ENCODE results near the gene RUFY4. TPM values are rescaled to one million over a fixed set of nuclear protein-coding genes. Genes with fewer than 3 reads are reported as not detected.

Gene RUFY4
- polyA plus RNA-seq, 1 donor, result 0.32 TPM

DNA sequence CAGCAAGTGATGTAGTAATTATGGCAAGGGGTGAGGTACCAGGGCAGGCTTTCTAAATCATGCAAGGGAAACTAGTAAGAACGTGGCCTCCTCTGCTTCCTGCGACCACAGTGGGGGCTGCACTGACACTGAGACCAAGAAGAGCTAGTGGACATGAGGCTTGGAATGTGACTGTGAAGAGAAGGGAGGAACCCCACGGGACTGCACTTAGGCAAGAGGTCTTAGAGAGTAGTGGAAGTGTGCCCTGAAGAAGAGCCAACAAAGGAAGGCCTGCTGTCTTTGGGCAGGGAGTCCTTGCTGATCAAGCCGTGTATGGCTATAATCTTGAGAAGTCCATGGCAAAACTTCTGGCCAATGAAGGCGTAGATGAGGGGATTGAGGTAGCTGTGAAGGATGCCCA lies 8.9 kb upstream of the RUFY4 start:
- DNase-seq, result no peak

DNA sequence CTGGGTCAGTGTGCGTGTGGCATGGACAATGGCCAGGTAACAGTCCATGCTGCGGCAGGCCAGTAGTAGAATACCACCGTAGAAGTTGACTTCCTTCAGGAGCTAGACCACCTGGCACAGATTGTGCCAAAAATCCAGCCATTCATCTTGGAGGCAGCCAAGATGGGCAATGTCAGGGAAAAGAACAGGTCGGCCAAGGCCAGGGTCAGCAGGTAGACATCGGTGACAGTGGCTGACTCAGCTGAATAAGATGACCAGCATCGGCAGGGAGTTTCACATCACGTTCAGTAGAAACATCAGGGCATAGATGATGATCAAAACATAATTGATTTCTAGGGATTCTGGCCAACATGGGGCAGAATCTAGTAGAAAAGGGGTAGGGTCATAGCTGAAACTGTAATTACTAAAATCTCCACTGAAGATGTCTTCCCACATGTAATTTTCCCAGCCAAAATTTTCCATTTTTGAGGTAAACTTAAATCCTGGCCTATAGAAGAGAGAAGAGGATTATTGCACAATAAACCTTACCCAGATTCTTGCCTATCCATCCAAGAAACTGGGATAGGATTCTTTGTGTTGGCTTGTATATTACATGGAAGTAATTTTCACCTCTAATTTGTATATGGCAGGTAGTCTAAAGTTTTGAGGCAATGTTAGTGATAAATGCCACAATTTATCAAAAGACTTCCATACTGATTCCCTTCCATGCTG lies 7.9 kb upstream of the RUFY4 start:
- DNase-seq, result no peak

DNA sequence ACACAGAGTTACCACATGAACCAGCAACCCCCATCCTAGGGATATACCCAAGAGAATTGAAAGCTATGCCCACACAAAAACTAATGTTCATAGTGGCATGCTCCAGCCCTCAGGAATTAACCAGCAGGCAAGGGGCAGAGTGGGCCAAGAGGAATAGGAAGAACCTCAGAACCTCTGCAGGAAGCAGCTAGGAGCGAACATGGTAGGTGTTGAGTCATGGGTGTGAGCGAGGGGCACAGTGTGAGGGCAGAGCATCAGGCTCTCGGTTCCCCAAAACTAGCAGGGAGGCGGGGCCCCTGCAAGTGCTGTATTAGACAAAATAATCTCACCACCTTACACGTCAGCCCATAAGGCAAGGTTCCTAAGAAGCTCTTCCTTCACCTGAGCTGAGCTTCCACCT lies 5.6 kb upstream of the RUFY4 start:
- no peak for DNase-seq

DNA sequence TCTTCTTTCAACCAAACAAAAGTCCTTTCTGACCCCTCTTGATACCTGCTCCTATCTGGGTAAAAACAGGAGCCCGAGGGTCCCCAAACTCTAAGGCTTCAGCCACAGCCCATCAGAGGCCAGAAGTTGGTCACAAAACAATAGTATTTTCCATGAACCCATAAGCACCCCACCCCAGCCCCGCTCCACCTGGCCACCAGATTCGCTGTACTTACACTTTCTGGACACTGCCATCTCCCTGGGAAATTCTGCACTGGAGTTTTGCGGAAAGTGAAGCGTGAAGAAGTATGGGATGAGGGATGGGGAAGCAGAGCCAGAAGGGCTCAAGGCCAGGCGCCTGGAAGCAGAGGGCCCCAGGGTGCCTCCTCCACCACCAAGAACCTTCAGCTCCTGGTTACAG lies 5.2 kb upstream of the RUFY4 start:
- no peak for DNase-seq

DNA sequence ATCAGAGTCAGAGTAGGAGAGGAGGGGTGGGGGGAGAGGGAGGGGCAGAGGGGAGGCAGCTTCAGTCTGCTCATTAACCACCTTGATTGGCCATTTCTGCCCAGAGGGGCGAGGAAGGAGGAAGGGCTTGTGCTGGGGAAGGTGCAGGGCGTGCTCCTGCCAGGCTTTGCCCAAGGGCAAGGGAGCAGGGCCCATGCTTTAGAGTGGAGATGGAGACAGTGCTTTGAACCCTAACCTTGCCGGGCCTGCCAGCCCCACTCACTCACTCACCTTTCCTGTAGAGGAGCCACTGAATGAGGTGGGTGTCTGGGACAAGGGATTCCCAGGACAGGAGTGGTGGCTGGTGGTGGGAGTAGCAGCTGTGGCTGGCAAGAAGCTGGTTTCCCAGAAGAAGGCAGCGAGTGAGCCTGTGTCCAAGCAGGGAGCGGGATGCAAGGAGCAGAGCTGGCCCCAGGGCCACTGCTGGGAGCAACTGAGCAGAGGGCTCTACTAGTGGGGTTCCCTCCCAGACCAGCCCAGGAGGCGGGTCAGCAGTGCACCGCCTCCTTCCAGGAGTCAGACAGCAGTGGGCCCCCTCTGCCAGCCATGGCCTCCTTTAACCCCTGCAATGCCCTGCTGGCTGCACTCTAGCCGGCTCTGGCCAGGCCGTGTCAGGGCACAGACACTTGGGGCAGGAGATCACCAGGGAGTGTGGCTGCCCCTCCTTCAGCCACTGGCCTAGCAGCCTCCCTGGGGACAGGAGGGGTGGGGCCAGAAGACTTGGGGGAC lies 3.6 kb upstream of the RUFY4 start:
- DNase-seq, result no peak

DNA sequence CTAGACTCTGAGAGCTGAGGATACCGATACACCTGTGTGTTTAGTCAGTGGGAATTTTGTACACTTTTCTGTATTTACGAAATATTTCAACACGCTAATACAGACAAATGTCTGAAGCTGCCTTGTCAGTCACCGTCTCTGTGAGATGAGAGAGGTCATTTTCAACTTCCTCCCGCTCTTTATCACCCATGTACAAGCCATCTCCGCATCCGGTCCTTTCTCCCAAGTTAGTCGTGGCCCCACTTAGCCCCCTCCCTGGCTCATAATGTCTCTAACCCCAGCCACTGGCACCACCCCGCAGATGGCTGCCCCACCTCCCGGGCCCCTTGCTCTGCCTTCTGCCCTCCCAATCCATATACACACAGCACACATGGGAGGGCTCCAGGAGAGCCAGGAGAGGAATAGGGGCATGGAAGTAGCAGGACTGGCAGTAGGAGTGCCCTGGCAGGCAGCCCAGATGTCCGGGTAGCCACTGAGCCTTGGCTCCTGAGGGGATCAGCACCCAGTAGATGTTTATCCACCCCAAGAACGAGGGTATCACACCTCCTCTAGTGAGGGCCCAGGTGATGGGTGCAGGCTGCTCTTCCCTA lies 2.0 kb upstream of the RUFY4 start:
- no peak for DNase-seq

DNA sequence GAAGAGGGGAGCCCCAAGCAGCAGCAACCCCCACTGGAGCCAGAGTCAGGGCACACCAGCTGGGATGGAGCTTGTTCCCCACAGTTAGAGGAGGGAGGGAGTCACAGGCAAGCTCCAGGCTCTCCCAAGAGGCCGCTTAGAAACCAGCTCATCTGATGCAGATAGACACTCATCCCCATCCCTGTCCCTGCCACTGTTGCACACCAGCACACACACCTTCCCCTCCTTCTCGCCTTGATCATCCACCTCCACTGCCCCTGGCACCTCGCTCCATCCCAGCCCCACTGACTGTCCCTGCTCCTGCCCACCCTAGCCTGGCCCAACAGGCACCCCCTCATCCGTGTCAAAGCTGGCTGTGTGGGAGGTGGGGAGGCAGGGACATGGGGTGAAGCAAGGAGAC lies 1.5 kb upstream of the RUFY4 start:
- DNase-seq, result no peak

DNA sequence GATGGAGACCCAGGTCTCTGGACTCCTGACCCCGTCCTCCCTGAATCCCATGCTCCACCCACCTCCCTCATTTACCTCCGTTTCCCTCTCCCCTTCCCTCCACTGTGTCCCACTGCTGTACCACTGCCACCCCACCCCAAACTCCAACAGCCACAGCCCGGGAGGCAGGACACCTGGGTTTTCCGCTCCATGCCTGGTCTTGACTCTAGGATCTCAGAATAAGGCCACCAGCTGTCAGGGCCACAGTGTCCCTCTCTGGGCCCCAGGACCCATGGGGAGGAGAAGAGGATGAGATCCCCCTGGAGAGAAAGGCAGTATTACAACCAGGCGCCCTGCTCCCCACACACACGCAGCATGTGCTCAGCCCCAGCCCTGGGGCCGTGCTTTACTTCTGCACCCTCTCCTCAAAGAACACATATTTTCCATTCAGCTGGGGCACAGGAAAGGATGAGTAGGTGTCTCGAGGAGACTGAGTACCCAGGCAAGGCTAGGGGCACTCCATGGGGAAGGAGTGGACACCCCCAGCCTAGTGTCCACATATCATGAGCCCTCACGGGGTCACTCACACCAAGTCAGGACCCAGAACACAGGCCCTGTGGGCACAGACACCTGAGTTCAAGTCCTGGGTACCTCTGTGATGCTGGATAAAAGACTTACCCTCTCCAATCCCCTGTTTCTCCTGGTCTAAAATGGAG lies 700 bp downstream of the RUFY4 start:
- DNase-seq, result no peak

DNA sequence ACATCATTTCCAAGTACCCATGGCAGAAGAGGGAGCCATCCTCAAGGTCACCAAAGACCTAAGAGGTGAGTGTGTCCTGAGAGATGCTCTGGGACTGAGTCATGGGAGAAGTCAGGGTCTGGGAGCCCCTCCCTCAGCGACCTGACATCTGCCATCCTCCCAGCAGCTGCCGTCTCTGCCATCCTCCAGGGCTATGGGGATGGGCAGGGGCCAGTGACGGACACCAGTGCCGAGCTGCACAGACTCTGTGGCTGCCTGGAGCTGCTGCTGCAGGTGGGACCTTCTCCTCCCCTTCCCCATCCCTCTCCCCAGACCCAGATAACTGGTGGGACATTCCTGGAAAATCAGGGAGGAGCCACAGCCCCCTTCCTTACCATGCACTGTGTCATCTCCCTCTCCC lies 1.5 kb downstream of the RUFY4 start:
- DNase-seq, result no peak

DNA sequence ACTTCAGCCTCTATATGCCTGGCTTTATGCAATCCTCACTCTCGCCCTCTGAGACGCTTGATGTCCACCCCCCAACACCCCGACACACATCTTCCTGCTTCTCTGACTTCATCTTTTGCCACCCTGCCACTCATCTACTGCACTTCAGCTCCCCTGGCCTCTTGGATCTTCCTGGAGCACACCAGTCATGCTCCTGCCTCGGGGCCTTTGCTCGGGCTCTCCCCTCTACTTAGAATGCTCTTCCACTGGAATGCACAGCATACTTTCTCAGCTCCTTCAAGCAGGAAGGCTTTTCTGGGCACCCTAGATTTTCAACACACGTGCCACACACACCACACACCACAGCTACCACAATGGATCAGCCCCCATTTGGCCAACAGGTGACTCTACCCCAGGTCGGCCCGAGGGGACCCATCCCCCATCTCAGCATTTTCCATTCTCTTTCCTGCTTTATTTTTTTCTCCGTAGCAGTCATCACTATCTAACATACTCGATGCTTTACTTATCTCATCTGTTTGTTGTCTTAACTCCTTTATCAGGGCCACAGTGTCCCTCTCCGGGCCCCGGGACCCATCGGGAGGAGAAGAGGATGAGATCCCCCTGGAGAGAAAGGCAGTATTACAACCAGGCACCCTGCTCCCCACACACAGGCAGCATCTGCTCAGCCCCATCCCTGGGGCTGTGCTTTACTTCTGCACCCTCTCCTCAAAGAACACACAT lies 2.3 kb downstream of the RUFY4 start:
- no peak for DNase-seq

DNA sequence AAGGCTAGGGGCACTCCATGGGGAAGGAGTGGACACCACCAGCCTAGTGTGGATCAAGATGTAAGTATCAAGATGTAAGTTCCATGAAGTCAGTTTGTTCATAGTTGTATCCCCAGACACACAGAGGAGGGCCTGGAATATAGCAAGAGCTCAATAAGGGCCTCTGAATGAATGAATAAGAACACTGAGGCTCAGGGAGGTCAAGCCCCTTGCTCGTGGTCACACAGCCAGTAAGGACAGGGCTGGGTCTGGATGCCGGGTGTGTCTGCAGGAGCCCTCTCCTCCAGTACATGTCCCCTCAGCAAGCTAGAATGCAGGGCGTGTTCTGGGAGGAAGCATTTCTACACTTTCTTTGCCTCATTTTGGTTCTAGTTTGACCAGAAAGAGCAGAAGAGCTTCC lies 2.9 kb downstream of the RUFY4 start:
- DNase-seq, result no peak

DNA sequence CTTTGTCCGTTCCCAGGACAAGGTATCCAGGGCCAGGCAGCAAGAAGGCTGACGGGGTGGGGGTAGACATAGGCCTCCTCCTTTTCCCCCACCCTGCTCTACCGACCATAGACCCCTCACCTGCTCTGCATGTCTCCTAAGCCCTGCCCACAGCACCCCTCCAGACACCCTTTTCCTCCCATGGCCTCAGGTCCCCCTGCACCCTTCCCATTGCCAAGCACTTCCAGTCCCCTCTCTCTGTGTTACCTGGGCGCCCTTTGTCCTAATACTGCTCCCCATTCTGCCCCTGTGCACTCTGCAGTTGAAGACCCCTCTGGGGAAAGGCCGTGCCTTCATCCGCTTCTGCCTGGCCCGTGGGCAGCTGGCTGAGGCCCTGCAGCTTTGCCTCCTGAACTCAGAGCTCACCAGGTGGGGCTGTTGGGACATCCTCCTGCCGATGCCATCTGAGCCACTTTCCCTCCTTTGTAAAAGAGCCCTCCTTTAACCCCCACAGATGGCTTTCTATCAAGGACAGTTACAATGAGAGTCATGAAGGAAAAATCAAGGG lies 3.5 kb downstream of the RUFY4 start:
- no peak for DNase-seq

DNA sequence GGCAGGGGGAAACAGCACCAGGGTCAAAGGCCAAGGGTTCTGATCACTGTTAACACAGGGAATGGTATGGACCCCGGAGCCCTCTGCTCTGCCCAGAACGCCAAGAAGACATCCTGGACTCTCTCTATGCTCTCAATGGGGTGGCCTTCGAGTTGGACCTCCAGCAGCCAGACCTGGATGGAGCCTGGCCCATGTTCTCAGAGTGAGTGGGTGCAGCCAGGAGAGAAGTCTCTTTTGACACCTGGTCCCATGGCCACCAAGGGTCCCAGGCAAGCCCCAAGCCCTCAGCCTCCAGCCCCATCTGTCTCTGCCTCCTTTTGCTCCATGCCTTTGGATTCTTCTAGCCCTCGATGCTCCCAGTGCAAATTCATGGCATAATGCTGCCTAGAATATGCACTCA lies 4.1 kb downstream of the RUFY4 start:
- DNase-seq, result no peak

DNA sequence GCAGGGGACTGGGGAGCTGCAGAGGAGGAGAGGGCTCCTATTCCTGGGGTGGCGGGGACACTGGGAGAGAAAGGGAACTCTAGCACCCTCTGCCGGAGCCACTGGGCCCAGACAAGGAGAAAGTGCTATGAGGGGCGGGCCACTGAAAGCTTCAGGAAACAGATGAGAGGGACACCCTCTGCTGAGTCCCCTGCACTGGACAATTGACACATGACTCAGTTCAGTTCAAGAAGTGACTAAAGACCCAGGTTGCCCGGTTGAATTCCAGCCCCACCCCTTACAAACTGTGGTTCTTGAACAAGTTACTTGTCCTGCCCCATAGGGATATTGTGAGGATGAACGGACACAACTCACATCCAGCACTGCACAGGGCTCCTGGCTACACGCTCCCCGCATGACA lies 5.0 kb downstream of the RUFY4 start:
- DNase-seq, result no peak

DNA sequence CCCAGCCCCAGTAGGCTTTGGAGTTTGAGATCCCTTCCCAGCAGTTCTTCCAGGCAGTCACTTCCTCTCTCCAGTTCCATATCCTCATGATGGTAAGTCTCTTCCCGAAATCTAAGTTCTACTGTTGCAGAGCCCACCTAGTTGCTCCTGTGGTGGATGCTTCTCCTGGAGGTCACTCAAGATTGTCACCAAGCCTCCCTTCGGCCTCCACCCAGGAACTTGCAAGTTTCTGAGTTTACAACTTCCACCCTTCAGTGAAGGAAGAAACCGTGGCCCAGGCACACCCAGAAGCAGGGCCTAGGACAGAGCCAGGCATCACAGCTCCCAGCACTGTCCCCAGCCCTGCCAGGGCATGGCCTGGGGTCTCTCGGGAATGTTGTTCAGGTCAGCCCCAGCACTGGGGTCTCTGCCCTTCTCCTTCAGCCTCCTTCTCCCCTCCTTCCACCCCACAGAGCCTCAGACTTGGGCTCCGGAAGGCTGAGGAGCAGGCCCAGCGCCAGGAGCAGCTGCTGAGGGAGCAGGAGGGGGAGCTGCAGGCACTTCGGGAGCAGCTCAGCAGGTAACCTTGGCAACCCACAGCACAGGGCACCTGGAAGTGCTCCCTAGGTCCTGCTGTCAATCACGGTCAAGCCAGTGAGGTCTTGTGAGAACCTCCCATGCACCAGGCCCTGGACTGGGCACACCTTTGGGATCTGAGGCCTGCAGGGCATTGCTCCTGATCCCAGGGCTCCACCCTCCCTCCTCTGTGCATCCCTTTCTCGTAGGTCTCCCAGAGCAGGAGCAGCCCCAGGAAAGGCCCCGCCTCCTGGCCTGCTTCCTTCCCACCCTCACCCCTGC lies 7.1 kb downstream of the RUFY4 start:
- no peak for DNase-seq

DNA sequence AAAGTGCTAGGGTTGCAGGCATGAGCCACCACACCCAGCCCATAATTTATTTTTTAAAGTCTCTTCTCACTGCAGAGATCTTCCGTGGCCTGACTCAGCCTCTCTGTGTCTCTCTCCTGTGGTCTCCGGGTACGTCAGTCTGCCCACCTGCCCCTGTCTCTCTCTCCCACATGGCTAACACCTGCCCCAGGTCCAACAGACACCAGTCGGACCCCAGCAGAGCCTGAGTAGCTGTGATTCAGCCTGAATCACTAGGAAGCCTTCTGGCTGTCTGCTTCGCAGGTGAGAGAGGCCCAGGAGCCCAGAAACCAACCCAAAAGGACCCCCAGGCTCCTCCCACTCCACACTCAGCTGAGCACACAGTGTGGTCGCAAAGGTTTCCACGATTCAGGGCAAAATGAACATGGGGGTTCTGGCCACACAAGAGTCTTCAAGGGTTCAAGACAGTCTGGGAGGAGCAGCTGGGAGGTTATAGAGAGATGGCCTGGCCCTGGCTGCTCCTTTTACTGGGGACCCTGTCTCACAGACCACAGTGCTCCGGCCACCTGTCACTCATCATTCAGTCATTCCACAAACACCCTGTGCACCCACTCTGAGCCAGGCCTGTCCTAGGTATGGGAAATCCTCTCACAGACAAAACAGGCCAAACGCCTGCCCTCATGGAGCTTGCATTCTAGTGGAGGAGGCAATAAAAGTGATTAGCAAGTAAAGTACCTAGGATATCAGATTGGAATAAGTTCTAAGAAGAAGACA lies 8.6 kb downstream of the RUFY4 start:
- no peak for DNase-seq

DNA sequence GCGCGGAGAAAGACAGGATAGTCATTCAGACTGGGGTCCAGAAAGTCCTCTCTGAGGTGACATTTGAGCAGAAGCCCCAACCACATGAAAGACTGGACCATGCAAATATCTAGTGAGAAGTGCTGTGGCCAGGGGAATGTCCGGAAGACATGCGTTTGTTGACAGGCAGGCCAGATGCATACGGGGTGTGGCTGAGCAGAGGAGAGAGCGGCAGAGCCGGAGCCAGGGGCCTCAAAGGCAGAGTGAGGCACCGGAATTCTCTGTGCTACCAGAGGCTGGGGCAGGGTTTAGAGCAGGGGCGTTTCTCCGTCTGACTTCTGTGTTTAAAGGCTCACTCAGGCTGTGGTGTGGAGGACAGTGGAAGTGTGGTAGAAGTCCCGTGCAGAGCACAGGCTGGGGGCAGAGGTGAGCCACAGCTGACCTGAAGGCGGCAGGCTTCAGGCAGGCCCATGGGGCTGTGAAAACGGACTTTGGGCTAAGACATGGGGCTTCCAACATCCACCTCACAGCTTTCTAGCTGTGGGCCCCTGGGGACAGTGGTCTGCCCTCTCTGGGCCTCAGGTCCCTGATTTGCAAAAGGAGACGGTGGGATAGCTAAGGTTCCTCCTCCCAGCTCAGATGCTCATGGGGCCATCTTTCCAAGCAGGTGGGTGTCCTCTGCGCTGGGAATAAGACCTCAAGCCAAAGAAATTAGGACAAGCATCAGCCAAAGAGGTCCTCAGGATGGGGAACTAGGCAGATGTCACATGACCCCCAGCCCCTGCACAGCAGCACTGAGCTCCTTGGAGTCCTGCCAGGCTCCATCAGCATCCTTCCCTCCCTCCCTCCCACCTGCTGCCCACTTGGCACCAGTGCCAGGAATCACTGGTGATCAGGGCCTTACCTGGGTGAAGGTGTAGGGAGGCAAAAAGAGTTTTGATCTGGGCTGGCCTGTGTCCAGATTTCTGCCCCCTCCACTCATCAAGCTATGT lies 11.2 kb downstream of the RUFY4 start:
- no peak for DNase-seq

DNA sequence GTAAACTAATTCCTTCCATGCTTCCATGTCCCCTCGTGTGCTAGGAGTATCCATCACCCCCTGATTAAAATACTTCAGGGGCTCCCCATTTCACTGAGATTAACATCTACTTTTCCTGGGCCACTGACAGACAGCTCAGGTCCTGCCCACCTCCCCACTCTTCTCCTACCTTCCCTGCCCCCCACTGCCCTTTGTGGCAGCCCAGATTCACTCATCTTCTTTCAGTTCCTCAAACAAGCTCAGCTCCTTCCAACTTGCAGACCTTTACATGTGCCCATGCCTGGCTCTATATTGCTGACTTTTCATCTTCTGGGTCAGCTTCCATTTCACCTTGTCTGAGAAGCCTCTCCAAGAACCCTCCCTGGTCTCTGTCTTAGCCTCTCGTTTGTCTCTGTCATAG lies 12.0 kb downstream of the RUFY4 start:
- DNase-seq, result no peak

DNA sequence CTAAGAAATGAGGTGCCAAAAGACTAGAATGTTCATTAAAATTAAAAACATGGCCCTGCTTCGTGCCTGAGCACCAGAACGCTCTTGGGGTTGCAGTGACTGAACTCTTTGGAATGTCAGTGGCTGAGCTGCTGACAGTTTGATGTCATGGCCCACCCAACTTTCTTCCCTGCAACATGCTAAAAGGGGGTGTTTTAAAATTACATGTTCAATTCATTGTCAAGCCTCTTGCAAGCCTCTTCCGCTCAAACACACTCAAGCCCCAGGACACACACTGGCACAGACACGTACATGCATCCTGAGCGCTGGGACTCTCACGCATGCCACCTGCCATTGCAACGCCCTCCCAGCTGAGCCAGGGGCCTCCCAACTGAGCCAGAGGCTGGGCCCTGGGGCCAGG lies 12.6 kb downstream of the RUFY4 start:
- no peak for DNase-seq
